HepG2 (cell line): ENCODE measurements around the gene PYGO2. TPM values are rescaled to one million over a fixed set of nuclear protein-coding genes. Genes with fewer than 3 reads are reported as not detected.

Experiments
- DMTF1 ChIP-seq: sonication (generic); formaldehyde crosslinking; IDR thresholded peaks from 2 replicates; pipeline ENCODE4 v1.4.0; 2020; ENCODE audit warnings: mild to moderate bottlenecking, missing genetic modification reagents
- HOXA7 ChIP-seq: sonication (generic); formaldehyde crosslinking; IDR thresholded peaks from 2 replicates; pipeline ENCODE4 v1.8.1; 2022; ENCODE audit warnings: mild to moderate bottlenecking, missing genetic modification reagents, moderate library complexity
- PRMT3 ChIP-seq: sonication (generic); formaldehyde crosslinking; IDR thresholded peaks from 2 replicates; pipeline ENCODE4 v1.8.1; 2022; ENCODE audit warnings: low read depth, mild to moderate bottlenecking, moderate library complexity, missing genetic modification reagents, borderline replicate concordance
- SMAD3 ChIP-seq: sonication (generic); formaldehyde crosslinking; IDR thresholded peaks from 2 replicates; pipeline ENCODE4 v1.4.0; 2020; ENCODE audit warnings: missing genetic modification reagents
- TEAD3 ChIP-seq: optimal IDR thresholded peaks from 2 replicates; pipeline ENCODE3; 2016; ENCODE audit warnings: borderline replicate concordance
- USF2 ChIP-seq, 2 experiments: sonication (generic) in 1 of 2; formaldehyde crosslinking in 1 of 2; IDR thresholded peaks; 2 replicates each; pipeline versions ENCODE4 v1.5.1 to v1.6.1; 2011 to 2020; ENCODE audit warnings: borderline replicate concordance in 1 of 2, low read depth in 1 of 2, low read length in 1 of 2, mild to moderate bottlenecking in 1 of 2, missing genetic modification reagents in 1 of 2, moderate library complexity in 1 of 2
- ZFP91 ChIP-seq: sonication (generic); formaldehyde crosslinking; IDR thresholded peaks from 2 replicates; pipeline ENCODE4 v1.9.0; 2022; ENCODE audit warnings: missing genetic modification reagents, mild to moderate bottlenecking, borderline replicate concordance
- ZNF318 ChIP-seq: sonication (generic); formaldehyde crosslinking; IDR thresholded peaks from 2 replicates; pipeline ENCODE4 v1.4.0; 2020; ENCODE audit warnings: mild to moderate bottlenecking, missing genetic modification reagents
- ZNF513 ChIP-seq: sonication (generic); formaldehyde crosslinking; conservative IDR thresholded peaks from 2 replicates; pipeline ENCODE4 v1.5.0; 2020; ENCODE audit warnings: missing genetic modification reagents
- polyA plus RNA-seq, 8 experiments: library from polyadenylated mRNA; depleted of rRNA in 3 of 8; stranded (reverse) in 7 of 8; unstranded in 1 of 8; fragments of >200 nt; fragmentation: Illumina TruSeq in 4 of 8; extraction: Trizol in 4 of 8; gene quantifications; 2 replicates each; pipeline versions ENCODE4 v1.2.1 to v1.2.3, GENCODE V29; 2011 to 2016; ENCODE audit warnings: low read depth in 4 of 8, missing spikeins in 1 of 8, mixed read lengths in 1 of 8; ENCODE audit not compliant: insufficient read depth in 1 of 8
- total RNA-seq, 5 experiments: library from RNA; depleted of rRNA; stranded (reverse); fragments of >200 nt; fragmentation: Illumina TruSeq; extraction: Trizol; gene quantifications; 2 replicates each; pipeline ENCODE4 v1.2.3, GENCODE V29; 2016; ENCODE audit warnings: low read depth in 1 of 5

The PYGO2 gene
- total and polyA plus RNA-seq, 2 of the 13 experiments (the other 11 are each of a cell fraction or from before 2014, with no cell fraction given): 20.3 to 21.8 TPM

- TF ChIP-seq HOXA7 (CRISPR knock-in tag) (no peak), PRMT3 (CRISPR knock-in tag) (no peak), ZNF318 (CRISPR knock-in tag) (no peak), USF2 (IDR thresholded peaks at IDR 0.05; ENCODE audit: low read depth, low read length) (peak; percentile 78), USF2 (CRISPR knock-in tag; IDR thresholded peaks at IDR 0.05; ENCODE audit: borderline replicate concordance) (peak; percentile 93; the same call in 1 of the 2 replicates), ZNF513 (CRISPR knock-in tag) (no peak), TEAD3 (CRISPR knock-in tag) (no peak), ZFP91 (peak; percentile 77; the same call in 1 of the 2 replicates), DMTF1 (CRISPR knock-in tag) (no peak), SMAD3 (CRISPR knock-in tag) (no peak; the same call in 1 of the 2 replicates)
These were observed 21.5 kb upstream of the PYGO2 start, which contains the start of gene FLAD1 (continued) for GRCh38 chr1:154982897-154983648.
